Stimulated activated CD4-positive, alpha-beta T cell treated with anti-CD3 and anti-CD28 coated beads, Interleukin-12 subunit alpha, Interleukin-12 subunit beta, amount 100 ng/mL, for 4 hours (primary cell): ENCODE measurements around the gene DIO3.
"Not testable (repeated sequence)": the region's sequence is repeated elsewhere in the genome, so short reads cannot be mapped to it uniquely, and the experiment has no call there.

Experiments
- DNase-seq: peaks from one replicate; pipeline ENCODE4 v3.0.0-alpha.2; 2020

Gene DIO3

GRCh38 chr14:101543814-101544213 is 17.5 kb upstream of the DIO3 start:
- no peak for DNase-seq

- DNase-seq, result no peak
Observed at GRCh38 chr14:101544550-101544949, 16.7 kb upstream of the DIO3 start.

- DNase-seq, result no peak
Observed at GRCh38 chr14:101546706-101547105, 14.6 kb upstream of the DIO3 start.

- no peak for DNase-seq
Observed at GRCh38 chr14:101547107-101547738, 14.1 kb upstream of the DIO3 start.

- no peak for DNase-seq
Observed at GRCh38 chr14:101547961-101548669, 13.2 kb upstream of the DIO3 start.

GRCh38 chr14:101548710-101549109 is 12.6 kb upstream of the DIO3 start:
- DNase-seq, result no peak

GRCh38 chr14:101549154-101549553 is 12.1 kb upstream of the DIO3 start:
- DNase-seq, result no peak

- not testable (repeated sequence) for DNase-seq
Observed at GRCh38 chr14:101550202-101550912, 10.9 kb upstream of the DIO3 start.

GRCh38 chr14:101551729-101552595 is 9.3 kb upstream of the DIO3 start:
- DNase-seq, result no peak

GRCh38 chr14:101552786-101553231 is 8.5 kb upstream of the DIO3 start:
- no peak for DNase-seq

- no peak for DNase-seq
Observed at GRCh38 chr14:101553393-101553792, 7.9 kb upstream of the DIO3 start.

GRCh38 chr14:101553931-101554330 is 7.4 kb upstream of the DIO3 start:
- no peak for DNase-seq

GRCh38 chr14:101554991-101555668 is 6.2 kb upstream of the DIO3 start:
- DNase-seq, result no peak

- not testable (repeated sequence) for DNase-seq
Observed at GRCh38 chr14:101555669-101556043, 5.6 kb upstream of the DIO3 start.

- DNase-seq, result no peak
Observed at GRCh38 chr14:101556131-101556530, 5.2 kb upstream of the DIO3 start.

GRCh38 chr14:101556566-101557320 is 4.6 kb upstream of the DIO3 start:
- DNase-seq, result no peak

- no peak for DNase-seq
Observed at GRCh38 chr14:101557321-101557695, 4.0 kb upstream of the DIO3 start.

- DNase-seq, result no peak
Observed at GRCh38 chr14:101557811-101558738, 3.2 kb upstream of the DIO3 start.

GRCh38 chr14:101558739-101559240 is 2.5 kb upstream of the DIO3 start:
- no peak for DNase-seq

- DNase-seq, result no peak
Observed at GRCh38 chr14:101559250-101559623, 2.1 kb upstream of the DIO3 start.
